Activated CD8-positive, alpha-beta memory T cell treated with anti-CD3 and anti-CD28 coated beads, Interleukin-2, amount 50 U/mL, for 48 hours (primary cell): ENCODE data around the gene FNIP2.
"Not testable (repeated sequence)": the region's sequence is repeated elsewhere in the genome, so short reads cannot be mapped to it uniquely, and the experiment has no call there.

Experiments
- DNase-seq: peaks from one replicate; pipeline ENCODE4 v3.0.0-alpha.2; 2020

Gene FNIP2

GRCh38 chr4:158766434-158767044 is 2.3 kb upstream of the FNIP2 start:
- no peak for DNase-seq

- no peak for DNase-seq
Observed at GRCh38 chr4:158767451-158767850, 1.4 kb upstream of the FNIP2 start.

GRCh38 chr4:158769175-158769921 is 522 bp downstream of the FNIP2 start:
- peak; percentile 77 for DNase-seq

GRCh38 chr4:158770671-158771070 is 1.8 kb downstream of the FNIP2 start:
- no peak for DNase-seq

GRCh38 chr4:158771776-158772175 is 3.0 kb downstream of the FNIP2 start:
- no peak for DNase-seq

DNA sequence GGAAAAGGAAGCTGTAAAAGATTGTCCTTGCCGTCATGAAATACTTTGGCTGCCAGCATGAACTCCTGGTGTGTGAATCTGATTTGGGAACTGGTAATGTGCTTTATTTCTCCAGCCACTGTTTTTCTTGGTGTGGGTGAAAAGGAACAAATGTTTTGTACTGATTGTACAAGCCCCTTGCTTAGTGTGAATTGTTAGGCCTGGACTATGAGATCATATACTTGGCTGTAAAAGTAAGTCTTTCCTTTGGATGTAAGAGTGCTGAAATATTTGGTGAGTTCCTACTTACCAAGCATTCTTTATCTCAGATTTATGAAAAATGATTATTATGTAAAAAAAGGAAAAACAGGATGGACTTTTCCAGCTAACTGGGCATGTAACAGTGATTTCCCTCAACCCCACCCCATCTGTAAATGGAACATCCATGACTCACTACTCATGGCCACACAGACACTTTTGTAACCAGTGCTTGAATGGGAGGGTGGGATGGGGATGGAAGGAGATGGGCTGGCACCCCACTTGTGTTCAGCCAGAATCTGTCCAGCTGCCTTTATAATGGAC is 6.3 kb downstream of the FNIP2 start:
- DNase-seq = no peak

- DNase-seq = no peak
Observed at GRCh38 chr4:158776106-158776505, 7.3 kb downstream of the FNIP2 start.

DNA sequence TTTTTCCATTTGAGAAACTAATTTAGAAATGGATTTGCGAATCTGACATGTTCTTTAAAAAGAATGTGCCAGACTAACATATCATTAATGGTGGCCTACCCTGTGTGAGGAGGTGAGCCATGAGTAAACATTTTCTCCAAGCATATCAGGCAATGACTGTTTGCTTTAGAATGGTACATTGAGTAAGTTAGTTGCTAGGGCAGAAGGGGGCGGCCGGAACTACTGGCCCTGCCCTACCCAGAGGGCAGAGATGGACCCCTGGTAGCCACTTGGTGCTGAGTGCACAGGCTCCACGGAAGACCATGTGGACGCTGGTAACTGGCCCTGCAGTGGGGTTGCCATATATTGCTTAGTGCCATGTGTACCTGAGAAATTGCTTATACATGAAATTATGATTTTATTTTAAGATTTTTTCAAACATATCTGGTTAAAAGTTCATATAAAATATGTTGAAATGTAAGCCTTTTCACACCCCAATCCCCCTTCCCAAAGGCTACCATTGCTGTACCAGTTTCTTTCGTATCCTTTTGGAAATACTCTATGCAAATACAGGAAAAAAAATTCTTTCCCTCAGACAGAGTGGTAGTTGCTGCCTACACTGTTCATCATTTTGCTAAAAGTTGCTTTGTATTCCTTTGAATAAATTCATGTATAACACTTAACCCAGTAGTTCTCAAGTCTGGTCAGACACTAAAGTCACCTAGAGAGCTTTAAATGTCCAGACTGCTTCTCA is 8.8 kb downstream of the FNIP2 start:
- no peak for DNase-seq

DNA sequence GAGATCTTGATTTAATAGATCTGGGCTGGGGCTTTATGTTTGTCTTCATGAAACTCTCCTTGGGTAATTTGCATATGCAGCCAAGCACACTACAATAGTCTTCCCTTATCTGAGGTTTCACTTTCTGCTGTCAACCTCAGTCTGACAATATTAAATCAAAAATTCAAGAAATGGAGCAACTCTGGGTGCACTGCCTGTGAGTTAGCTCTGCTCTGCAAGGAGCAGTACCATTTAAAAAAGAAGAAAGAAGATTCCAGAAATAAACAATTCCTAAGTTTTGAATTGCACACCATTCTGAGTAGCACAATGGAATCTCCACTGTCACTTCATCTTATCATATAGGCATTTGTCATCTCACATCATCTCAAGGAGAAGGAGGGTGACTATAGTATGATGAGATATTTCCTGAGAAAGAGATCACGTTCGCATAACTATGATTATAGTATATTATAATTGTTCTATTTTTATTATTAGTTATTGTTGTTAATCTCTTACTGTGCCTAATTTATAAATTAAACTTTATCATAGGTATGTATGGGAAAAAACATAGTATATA is 9.4 kb downstream of the FNIP2 start:
- no peak for DNase-seq

DNA sequence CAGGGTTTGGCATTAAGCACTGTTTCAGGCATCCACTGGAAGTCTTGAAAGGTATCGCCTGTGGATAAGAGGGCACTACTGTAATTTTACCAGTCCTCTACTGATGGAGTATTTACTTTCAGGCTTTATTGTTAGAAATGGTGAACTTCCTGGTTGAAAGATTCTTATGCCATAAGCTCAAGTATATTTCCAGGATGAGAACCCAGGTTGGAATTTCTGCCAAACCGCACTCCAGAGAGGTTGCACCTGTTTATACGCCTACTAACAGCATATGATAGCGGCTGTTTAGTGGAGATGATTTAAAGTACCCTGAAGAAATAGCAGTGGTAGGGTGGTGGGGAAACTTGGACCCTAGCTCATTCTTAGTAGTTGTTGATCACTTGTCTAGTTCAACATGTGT is 9.9 kb downstream of the FNIP2 start:
- no peak for DNase-seq

GRCh38 chr4:158781963-158782362 is 13.1 kb downstream of the FNIP2 start:
- DNase-seq = no peak

DNA sequence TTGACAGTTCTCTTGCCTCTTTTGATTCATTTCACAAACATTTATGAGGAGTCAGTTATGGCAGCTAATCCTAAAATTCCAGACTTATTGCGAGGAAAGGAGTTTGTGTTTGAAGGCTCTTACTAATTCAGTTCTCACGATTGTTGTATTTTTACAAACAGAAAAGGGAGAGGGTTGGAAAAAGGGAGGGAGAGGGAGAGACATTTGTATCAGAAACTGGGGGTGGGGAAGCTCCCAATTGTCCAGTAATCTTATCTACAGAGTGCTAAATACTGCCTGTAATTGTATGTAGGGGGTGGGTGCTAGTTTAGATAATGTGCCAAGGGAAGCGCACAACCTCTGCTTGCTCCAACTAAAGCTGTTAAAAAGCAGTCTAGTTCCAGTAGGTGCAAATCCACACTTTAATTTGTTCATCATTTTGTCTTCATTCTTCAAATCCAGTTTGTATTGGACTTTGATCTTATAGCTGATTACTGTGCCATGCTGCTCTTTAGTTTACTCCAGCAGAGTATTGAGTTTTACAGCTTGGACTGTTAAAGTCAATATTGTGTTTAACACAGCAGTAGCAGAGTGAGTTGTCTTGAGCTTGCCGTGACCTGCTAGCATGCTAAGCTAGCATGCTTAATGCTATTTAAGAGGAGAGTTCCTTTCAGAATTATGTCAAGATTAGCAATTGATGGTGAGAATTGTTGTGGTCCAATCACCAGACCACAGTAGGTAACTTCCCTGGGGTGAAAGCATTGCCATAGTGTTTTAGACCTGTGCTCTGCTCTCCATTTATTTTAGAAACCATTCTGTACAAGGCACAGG is 13.9 kb downstream of the FNIP2 start:
- DNase-seq = no peak

- no peak for DNase-seq
Observed at GRCh38 chr4:158783785-158784184, 15.0 kb downstream of the FNIP2 start.

DNA sequence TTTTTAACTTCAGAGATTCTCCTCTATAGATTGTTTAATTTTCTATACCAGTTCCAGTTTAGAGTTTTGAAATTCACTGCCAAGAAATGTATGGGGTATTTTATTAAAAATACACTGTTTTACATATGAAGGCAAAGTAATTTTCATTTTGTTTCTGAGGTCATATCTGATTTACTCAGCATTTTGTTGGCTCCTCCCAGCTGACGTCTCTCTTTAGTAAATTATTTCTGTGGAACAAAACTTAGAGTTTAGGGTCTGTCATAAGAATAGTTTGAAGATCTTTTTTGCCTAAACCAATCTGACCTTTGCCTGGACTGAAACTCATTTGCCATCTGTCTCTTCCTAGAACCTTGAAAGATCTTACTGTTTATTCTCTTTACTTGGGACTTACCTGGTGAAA is 16.9 kb downstream of the FNIP2 start:
- DNase-seq = no peak

- no peak for DNase-seq
Observed at GRCh38 chr4:158786121-158786601, 17.3 kb downstream of the FNIP2 start.

GRCh38 chr4:158786955-158787354 is 18.1 kb downstream of the FNIP2 start:
- DNase-seq = no peak

DNA sequence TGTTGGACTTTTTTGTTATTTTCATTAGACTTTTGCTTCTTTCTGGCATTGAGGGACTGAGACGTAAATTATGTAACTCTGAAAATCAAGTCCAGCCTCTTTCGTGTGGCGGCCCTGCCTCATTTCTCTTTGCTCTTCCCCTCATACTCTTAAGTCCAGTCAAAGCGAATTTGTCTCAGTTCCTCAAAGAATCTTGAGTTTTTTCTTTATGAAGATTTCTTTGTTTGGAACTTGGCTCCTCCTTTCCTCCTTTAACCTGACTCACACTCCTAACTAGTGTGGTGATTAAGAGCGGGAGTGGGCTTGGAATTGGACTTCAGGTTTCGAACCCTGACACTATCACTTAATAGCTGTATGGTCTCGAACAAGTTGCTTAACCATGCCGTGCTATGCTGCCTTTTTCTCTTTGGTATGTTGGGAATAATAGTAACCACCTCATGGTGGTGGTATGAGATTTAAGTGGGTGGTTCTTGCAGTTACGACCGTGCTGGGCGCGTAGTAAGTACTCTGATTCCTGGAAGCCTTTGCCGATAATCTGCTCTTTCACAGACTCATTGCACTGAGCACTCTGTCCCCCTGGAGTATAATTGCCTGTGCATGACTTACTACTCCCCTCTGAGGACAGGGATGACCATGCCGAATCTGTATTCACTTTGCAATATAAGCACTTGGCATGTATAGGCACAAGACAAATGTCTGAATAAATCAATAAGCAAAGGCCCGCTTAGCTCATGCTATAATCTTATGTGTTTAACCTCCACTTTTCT is 19.1 kb downstream of the FNIP2 start:
- DNase-seq = no peak

DNA sequence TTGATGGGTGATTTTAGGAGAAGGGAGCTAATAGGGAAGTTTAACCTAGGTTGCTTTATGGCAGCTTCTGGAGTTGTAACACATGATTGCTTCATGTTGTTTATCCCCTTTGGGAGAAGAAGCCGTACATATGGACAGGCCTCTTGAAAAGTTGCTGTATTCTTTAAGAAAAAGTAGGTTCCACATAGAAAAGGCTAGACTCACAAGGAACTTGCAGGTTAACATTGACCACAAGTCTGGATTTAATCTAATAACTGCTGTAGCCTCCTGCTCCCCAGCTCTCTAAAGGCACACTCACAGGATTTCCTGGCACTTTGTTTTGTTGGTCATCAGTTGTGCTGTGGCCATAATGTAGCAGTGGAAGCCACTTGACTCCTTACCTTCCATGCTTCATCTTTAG is 19.7 kb downstream of the FNIP2 start:
- DNase-seq = no peak

- no peak for DNase-seq
Observed at GRCh38 chr4:158789853-158790252, 21.0 kb downstream of the FNIP2 start.

- no peak for DNase-seq
Observed at GRCh38 chr4:158793021-158793420, 24.2 kb downstream of the FNIP2 start.

DNA sequence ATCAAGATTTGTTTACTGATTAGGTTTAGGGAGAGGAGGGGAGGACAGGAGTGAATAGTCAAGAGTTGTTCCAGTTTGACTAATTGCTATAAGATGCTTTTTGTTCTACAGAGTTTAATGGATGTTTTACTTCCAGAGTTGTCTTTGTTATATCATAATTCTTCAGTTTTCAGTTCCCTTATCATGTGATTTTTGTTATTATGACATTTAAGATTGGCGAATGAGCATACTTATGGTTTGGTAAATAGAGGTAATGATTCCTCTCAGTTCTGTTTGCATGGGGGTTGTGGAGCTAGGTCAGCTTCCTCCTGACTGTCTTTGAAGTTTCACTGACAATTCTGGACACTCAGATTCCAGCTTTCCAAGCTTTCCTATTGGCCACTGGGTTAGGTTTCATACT is 24.6 kb downstream of the FNIP2 start:
- DNase-seq = not testable (repeated sequence)
